Sciatic nerve (tissue), 2 donors: ENCODE results near the gene ALG12. TPM values are rescaled to one million over a fixed set of nuclear protein-coding genes. Genes with fewer than 3 reads are reported as not detected.

Experiments used
- ATAC-seq: fragments of 200-7000 bp; cut with Tn5 transposase; one replicate; pipeline ENCODE4 v1.9.1; 2020; ENCODE audit warnings: mild to moderate bottlenecking, moderate library complexity
- DNase-seq: peaks from one replicate; pipeline ENCODE4 v3.0.0-alpha.2; 2020; ENCODE audit warnings: low spot score
- intact Hi-C: fragments of 100-400 bp; cut with DNase I; formaldehyde crosslinking; loops from one replicate; pipeline ENCODE4 v1.14.2; 2022
- total RNA-seq: library from RNA; stranded (reverse); fragmentation: NEBNext Ultra II Directional; extraction: Animal tissue kit (Norgen Biotek cat#: 25700); gene quantifications from one replicate; pipeline ENCODE4 v1.2.1, GENCODE V29; 2021
- donor health status: DM: no; HTN: no; CAD: no.
- donor health status: DM: no; HTN: no; CAD: no.

The ALG12 gene
- total RNA-seq = 13.6 TPM

DNA sequence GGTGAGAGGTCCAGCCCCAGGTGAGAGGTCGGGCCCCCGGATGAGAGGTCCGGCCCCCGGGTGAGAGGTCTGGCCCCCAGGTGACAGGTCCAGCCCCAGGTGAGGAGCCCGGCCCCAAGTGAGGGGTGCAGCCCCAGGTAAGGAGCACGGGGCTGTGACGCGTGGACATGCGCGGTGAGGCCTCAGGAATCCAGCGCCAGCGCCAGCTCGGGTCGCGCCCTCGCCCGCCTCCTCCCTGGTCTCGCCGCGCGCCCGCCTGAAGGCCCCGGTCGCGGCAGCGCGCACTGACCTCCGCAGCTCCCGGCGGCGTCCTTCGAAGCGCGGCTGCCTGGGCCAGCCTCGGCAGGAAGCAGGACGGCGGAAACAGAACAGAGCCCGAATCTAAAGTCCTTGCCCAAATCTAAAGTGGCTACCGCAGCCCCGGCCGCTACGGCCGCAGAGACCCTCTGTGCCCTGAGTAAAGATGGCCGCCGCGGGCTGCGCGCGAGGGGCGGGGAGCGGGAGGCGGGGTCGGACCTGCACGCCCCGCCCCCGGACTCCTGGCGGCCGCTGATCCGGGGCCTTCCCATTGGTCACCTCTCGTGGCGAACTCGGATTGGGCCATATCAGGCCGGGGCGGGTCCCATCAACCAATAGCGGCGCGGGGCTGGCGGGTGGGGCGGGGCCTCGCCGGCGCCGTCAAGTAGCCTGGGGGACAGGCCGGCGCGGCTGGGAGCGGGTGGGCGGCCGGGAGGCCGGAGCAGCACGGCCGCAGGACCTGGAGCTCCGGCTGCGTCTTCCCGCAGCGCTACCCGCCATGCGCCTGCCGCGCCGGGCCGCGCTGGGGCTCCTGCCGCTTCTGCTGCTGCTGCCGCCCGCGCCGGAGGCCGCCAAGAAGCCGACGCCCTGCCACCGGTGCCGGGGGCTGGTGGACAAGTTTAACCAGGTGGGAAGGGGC is at the start of gene ALG12, which contains the start of gene CRELD2:
Gene ALG12 (minus strand): TSS at position 465 of the 937 bp plus-strand sequence. CDS start 4,673 bp downstream, outside the sequence.
Gene CRELD2 (plus strand): TSS at position 661 of the 937 bp plus-strand sequence. CDS start 136 bp downstream, at position 797.
- ATAC-seq (peak; percentile 99), DNase-seq (peak; percentile 98)
- intact Hi-C loops = no loop called here

DNA sequence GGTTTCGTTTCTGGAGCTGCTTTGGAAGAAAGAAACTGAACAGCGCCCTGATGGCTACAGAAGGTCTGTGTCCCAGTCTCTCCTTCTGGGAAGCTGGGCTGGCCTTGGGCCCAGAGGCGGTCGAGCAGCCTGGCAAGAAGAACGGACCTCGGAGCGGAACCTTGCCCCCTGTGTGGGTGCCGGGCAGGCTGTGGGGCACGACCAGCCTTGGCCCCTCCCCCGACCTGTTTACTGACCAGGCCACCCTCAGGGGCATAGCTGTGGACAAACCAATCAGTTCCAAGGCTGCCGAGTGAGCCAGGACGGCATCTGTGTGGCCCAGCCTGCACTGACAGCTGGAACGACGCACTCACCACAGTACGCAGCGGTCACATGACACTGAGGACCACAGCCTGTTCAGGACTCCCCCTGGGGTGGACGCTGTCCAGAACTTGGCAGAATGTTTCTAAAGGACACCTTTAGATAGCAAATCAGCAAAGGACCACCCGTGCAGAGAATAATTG is 49.5 kb upstream of the ALG12 start:
- ATAC-seq = peak; percentile 42
- intact Hi-C loops = no loop called here
- DNase-seq = peak; percentile 76

DNA sequence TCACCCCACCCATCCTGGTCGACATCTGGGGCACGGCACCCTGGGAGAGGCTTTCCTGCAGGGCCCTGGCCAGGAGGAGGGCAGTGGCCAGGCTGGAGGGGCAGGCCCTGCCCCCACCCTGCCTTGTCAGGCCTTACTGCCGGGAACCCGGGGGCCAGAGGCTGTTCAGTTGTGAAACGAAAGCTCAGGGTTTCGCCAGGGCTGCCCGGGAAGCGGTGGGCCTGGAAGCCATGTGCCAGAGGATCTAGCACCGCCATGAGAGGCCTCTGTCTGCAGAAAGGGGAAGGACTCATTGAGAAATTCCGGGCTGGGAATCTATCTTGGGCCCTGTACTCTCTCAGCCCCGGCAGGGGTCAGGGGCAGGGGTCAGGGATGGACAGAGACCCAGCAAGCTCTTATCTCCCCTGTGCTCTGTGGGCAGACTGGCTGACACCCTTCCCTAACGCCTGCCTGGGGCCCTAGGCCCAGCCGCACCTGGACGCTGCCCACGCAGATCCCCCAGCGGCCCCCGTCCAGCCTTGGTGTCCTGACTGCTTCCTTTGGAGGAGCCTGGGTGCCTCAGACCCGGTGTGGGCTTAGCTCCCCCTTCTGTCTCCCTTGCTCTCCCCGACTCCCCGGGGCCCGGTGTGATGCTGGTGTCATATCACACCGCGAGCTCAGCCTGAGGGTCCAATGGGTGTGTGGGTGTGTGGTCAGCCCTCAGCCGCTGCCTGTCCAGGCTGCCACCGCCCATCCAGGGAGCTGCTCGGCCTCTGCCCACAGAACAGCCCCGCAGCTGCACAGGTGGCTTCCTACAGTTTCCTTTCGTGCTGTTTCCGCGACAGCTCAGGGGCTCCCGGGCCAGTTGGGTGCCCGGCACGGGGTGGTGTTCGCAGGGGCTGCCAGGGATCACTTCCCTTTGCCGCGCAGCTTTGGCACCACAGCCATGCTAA is 48.8 kb upstream of the ALG12 start:
- intact Hi-C loops = no loop called here
- ATAC-seq = peak; percentile 2
- DNase-seq = peak; percentile 78

DNA sequence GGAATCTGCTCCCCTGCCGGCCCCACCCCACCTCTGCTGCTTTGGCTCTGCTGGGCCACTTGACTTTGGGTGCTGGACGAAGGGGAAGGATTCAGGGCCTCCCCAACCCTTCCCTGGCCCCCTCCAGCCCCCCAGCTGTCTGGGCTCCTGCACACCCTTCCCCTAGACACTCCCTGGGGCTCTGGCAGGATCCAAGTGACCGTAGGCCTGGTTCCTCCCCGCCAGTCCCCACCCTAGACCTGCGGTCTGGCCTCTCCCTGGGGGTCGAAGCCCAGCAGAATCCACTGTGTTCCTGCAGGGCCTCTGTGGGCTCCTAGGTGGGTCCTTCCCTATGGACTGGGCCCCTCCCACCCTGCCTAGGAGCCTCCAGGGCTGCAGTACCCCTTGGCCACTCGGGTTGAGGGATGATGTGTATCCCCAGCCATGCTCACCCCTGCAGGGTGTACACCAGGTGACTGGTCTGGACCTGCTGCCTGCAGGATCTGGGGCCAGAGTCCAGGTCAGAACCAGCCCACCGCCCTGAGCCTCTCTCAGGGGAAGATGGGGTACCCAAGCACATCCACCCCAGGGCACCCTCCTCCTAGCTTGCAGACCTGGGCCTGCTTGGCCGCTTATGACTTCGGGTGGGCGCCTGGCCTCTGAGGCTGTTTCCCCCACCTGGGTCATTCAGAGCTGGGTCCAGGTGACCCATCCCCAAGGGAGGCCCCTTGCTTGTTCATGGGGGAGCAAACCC is 48.0 kb upstream of the ALG12 start:
- DNase-seq (peak; percentile 61), ATAC-seq (no peak)
- intact Hi-C loops = no loop called here

DNA sequence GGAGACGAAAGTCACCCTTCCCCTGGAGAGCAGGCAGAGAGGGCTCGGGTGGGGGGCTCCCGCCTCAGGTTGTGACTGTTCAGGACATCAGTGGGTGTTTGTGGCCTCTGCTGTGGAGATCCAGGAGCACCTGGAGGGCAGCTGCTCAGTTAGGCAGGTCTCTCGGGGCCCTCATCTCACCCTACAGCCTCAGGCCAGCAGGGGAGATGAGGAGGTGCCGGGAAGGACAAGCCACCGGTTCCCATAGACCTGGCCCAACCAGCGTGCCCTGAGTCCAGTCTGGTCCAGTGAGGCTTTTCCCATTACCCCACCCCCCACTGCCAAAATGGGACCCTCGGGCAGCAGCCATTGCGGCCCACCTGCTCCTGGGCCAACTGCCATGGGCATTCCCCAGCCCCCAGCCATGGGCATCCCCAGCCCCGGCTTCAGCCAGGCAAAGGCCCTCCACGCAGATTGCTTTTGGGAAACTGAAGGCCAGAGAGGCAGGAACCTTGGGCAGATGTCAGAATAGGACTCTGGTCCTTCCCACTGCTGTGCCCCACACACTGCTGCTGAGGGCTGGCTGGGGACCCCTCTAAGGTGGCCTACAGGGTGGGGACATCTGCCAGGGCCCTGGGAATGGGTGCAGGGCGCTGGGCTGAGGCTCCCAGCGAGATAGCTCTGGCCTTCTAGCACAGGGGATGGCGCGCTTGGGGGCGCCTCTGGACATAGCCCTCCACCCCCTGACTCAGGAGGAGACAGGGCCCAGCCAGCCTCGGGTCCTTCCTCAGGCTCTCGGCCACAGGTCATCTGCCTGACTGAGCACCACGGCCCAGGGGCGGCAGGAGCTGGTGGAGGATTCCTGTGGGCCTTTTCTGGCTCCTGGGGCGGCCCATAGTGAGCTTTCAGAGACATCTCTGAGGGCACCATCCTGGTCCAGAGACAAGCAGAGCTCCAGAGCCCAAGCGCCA is 47.1 kb upstream of the ALG12 start:
- ATAC-seq (no peak), DNase-seq (peak; percentile 63)
- intact Hi-C loops = no loop called here

DNA sequence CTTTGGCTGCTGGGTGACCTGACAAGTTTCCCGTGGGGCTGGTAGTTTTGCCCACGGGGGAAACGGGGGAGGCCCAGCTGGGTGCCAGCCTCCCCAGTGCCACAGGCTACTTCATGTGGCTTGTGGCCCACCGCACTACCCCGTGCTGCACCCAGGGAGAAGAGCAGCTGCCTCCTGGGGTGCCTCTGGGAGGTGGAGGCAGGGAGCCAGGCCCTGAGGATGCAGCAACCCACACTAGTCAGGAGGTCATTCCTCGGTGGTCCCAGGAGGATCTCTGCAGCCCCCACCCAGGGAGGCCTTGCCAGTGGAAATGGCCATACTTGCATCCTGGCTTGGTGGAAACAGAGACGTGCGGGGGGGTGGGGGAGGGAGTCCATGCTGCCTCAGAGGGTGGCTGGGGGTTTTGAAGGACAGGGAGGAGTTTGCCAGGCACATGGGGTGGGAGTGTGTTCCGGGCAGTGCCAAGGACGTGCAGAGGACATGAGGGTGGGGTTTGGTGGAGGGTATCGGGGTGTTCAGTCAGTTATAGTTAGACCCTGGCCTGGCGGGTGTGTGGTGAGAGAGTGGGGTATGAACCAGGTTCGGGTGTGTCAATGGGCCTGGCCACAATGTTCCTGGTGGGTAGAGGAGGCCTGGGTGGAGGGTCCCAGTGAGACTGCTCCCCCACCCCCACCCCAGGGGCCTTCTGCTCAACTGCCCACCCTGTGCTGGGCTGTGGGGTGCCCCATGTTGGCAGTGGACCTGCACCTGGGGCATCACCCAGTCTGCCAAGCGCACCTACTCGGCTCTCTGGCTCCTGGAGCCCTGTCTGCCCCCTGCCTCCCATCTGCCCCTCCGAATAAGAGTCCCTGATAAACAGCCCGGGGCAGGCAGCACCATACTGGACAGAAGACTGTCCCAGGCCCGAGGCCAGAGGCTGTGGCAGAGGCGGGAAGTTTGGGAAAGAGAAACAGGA is 46.2 kb upstream of the ALG12 start:
- intact Hi-C loops = no loop called here
- DNase-seq (peak; percentile 60), ATAC-seq (no peak)

DNA sequence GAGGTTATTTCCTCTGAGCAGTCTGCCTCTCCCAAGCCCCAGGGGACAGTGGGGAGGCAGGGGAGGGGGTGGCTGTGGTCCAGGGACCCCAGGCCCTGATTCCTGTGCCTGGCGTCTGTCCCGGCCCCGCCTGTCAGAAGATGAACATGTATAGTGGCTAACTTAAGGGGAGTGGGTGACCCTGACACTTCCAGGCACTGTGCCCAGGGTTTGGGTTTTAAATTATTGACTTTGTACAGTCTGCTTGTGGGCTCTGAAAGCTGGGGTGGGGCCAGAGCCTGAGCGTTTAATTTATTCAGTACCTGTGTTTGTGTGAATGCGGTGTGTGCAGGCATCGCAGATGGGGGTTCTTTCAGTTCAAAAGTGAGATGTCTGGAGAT is 45.4 kb upstream of the ALG12 start:
- DNase-seq (no peak), ATAC-seq (no peak)
- intact Hi-C loops = no loop called here

DNA sequence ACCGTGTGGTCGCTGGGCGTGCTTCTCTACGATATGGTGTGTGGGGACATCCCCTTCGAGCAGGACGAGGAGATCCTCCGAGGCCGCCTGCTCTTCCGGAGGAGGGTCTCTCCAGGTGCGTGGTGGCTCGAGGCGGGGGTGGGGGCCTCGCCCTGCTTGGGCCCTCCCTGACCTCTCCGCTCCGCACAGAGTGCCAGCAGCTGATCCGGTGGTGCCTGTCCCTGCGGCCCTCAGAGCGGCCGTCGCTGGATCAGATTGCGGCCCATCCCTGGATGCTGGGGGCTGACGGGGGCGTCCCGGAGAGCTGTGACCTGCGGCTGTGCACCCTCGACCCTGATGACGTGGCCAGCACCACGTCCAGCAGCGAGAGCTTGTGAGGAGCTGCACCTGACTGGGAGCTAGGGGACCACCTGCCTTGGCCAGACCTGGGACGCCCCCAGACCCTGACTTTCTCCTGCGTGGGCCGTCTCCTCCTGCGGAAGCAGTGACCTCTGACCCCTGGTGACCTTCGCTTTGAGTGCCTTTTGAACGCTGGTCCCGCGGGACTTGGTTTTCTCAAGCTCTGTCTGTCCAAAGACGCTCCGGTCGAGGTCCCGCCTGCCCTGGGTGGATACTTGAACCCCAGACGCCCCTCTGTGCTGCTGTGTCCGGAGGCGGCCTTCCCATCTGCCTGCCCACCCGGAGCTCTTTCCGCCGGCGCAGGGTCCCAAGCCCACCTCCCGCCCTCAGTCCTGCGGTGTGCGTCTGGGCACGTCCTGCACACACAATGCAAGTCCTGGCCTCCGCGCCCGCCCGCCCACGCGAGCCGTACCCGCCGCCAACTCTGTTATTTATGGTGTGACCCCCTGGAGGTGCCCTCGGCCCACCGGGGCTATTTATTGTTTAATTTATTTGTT is 44.8 kb upstream of the ALG12 start:
- intact Hi-C loops = no loop called here
- peak; percentile 79 for DNase-seq
- ATAC-seq = peak; percentile 0

DNA sequence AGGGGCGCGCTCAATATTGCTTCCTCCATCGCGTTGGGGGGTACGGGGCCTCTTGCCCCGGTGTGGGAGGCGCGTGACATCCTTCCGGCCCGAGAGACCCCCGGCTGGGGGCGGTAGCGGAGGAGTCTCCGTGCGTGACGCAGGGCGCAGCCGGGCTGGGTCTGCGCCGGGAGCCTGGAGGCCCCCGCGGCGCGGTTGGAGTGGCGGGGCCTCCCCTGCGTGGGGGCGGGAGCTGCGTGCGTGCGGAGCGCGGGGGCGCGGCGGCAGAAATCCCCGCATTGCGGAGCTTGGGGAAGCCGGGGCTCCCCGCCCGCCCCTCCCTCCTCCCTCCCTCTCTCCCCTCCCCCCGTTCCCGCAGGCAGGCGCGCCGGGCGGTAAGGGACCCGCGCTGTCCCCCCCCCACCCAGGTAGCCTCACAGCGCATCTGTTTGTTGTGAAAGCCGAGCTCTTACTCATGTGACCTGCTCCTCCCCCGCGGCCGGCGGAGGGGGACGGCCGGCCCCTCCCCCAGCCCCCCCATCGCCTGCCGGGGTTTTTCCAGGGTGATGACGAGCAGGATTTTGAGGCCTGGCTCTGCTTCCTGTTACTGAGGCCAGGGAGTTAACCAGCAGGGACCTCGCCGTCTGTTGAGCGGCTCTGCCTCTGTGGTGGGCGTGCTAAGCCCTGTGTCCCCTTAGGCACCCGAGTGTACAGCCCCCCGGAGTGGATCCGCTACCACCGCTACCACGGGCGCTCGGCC is 43.9 kb upstream of the ALG12 start:
- DNase-seq (peak; percentile 92), ATAC-seq (peak; percentile 78)
- intact Hi-C loops = no loop called here

DNA sequence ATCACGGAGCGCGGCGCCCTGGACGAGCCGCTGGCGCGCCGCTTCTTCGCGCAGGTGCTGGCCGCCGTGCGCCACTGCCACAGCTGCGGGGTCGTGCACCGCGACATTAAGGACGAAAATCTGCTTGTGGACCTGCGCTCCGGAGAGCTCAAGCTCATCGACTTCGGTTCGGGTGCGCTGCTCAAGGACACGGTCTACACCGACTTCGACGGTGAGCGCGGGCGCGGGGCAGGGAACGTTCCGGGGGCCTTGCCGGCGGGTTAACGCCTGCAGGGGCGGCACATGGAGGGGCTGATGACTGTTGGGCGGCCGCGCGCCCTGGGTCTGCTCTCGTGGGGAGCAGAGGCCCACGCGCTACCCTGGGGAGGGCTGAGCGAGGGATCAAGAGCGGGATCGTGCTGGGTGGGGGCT is 43.4 kb upstream of the ALG12 start:
- intact Hi-C loops = no loop called here
- ATAC-seq (no peak), DNase-seq (peak; percentile 75)

DNA sequence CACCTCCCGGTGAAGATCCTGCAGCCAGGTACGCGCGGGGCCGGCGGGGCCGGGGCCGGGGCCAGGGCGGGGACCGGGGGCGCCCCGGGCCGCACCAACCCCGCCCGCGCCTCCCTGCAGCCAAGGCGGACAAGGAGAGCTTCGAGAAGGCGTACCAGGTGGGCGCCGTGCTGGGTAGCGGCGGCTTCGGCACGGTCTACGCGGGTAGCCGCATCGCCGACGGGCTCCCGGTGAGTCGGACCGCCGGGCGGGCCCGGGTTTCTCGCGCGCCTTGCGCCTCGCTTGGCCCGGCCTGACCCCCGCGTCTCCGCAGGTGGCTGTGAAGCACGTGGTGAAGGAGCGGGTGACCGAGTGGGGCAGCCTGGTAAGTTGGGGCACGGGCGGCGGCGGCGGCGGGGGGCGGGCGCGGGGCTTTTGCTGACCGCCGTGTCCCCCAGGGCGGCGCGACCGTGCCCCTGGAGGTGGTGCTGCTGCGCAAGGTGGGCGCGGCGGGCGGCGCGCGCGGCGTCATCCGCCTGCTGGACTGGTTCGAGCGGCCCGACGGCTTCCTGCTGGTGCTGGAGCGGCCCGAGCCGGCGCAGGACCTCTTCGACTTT is 42.9 kb upstream of the ALG12 start:
- intact Hi-C loops = no loop called here
- ATAC-seq = no peak
- DNase-seq = peak; percentile 70

DNA sequence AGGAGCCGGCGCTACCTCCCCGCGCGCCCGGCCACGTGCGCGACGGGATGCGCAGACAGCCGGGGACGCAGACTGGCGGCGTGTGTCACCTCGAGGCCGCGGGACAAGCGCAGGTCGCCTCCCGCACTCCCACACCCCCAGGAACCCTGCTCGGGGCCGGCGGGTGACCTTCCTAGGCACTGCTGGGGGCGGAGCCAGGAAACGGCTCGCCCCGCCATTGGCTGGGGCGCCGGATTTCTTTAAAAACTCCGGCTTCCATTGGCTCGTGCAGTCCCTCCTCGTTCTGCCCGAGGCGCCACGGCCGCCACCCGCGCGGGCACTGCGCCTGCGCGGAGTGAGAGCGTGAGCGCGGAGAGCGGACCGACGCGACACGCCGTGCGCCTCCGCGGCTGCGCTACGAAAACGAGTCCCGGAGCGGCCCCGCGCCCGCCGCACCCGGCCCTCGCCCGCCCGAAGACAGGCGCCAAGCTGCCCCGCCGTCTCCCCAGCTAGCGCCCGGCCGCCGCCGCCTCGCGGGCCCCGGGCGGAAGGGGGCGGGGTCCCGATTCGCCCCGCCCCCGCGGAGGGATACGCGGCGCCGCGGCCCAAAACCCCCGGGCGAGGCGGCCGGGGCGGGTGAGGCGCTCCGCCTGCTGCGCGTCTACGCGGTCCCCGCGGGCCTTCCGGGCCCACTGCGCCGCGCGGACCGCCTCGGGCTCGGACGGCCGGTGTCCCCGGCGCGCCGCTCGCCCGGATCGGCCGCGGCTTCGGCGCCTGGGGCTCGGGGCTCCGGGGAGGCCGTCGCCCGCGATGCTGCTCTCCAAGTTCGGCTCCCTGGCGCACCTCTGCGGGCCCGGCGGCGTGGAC is 42.1 kb upstream of the ALG12 start, which contains the start of gene PIM3:
Gene PIM3 (plus strand): TSS at position 614 of the 846 bp plus-strand sequence. CDS start 176 bp downstream, at position 790.
- intact Hi-C loops = no loop called here
- peak; percentile 96 for DNase-seq
- ATAC-seq = peak; percentile 86

DNA sequence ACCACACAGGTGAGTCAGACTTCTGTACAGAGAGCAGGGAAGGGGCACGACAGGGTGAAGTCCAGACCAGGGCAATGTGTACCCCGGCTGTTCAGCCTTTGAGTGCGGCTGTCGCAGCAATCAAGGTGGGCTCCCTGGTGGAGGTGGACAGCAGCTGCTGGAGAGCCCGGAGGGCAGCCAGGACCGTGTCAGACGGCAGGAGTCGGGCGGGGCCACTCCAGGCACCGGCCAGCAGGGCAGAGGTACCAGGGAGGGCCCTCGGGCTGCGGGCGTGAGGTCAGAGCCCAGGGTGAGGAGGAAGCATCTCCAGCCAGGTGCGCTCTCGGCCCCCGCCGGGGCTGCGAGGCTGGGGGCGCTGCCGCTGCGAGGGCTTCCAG is 41.5 kb upstream of the ALG12 start:
- intact Hi-C loops = no loop called here
- ATAC-seq (no peak), DNase-seq (no peak)
